Glutamatergic neuron (in vitro differentiated cells): ENCODE measurements around the gene AKT1. TPM values are rescaled to one million over a fixed set of nuclear protein-coding genes. Genes with fewer than 3 reads are reported as not detected.

Experiments used
- DNase-seq: peaks from one replicate; pipeline ENCODE4 v3.0.0; 2022
- H3K27ac Mint-ChIP-seq: one replicate; pipeline ENCODE4 v1.8.0; 2020; ENCODE audit warnings: mild to moderate bottlenecking, mixed read lengths, inconsistent platforms; ENCODE audit not compliant: unreplicated experiment
- H3K27me3 Mint-ChIP-seq: one replicate; pipeline ENCODE4 v1.8.0; 2020; ENCODE audit warnings: mild to moderate bottlenecking, moderate library complexity, mixed read lengths, inconsistent platforms; ENCODE audit not compliant: unreplicated experiment
- H3K36me3 Mint-ChIP-seq: one replicate; pipeline ENCODE4 v1.8.0; 2020; ENCODE audit warnings: mild to moderate bottlenecking, mixed read lengths, inconsistent platforms; ENCODE audit not compliant: unreplicated experiment
- H3K4me1 Mint-ChIP-seq: one replicate; pipeline ENCODE4 v1.8.0; 2020; ENCODE audit warnings: mild to moderate bottlenecking, low read depth, mixed read lengths, inconsistent platforms; ENCODE audit not compliant: unreplicated experiment
- H3K4me3 Mint-ChIP-seq: one replicate; pipeline ENCODE4 v1.8.0; 2020; ENCODE audit warnings: mild to moderate bottlenecking, mixed read lengths, inconsistent platforms; ENCODE audit not compliant: unreplicated experiment
- H3K9me3 Mint-ChIP-seq: one replicate; pipeline ENCODE4 v1.8.0; 2020; ENCODE audit warnings: mild to moderate bottlenecking, moderate library complexity, mixed read lengths, inconsistent platforms; ENCODE audit not compliant: unreplicated experiment
- total RNA-seq: library from RNA; stranded (reverse); fragmentation: NEBNext Ultra II Directional; extraction: Animal tissue kit (Norgen Biotek cat#: 25700); gene quantifications from one replicate; pipeline ENCODE4 v1.2.1, GENCODE V29; 2021; ENCODE audit not compliant: unreplicated experiment
- TF ChIP-seq, protein P1 (sequence below): fragments of 200-600 bp; sonication (generic); IDR thresholded peaks from one replicate; pipeline ENCODE4 v1.5.0; 2021; ENCODE audit not compliant: partially characterized antibody, unreplicated experiment

Gene AKT1
- total RNA-seq, 1 donor from 2014 or later: 300 TPM

DNA sequence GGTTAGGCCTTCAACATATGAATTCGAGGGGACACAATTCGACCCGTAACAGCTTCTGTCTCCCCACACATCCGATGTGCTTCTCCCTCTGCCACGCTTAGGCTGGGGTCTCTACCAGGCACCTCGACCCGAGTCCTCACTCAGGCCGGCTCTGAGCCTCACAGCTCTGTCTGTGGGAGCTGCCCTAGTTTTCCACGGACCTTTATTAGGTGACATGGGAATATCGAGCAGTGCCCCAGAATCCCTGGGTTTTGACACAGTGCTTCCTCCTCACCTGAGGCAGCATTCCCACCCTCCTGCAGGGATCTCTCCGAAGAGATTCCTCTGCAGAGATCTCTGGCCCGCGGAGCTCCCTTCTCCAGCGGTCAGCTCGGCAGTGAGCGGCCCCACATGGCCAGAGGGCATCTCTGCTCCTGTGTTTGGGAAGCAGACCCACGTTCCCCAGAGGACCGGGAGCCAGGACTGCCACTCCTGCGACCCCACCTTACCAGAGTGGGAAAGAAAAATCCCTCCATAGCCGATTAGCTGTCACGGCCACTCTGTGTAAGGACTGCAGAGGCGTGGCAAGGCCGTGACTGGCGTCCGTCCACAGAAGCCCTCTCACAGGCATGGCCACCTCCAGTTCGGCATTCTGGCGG lies 26.5 kb upstream of the AKT1 start:
- Mint-ChIP-seq H3K36me3 (peaks cover 10% of the 10 kb centered on the region), H3K9me3 (peaks cover 17% of the 10 kb centered on the region), H3K4me3 (no peak overlapping the region), H3K4me1 (peaks cover 8% of the 10 kb centered on the region), H3K27ac (no peak overlapping the region), H3K27me3 (peaks cover 19% of the 10 kb centered on the region)
- TF ChIP-seq, protein P1, sequence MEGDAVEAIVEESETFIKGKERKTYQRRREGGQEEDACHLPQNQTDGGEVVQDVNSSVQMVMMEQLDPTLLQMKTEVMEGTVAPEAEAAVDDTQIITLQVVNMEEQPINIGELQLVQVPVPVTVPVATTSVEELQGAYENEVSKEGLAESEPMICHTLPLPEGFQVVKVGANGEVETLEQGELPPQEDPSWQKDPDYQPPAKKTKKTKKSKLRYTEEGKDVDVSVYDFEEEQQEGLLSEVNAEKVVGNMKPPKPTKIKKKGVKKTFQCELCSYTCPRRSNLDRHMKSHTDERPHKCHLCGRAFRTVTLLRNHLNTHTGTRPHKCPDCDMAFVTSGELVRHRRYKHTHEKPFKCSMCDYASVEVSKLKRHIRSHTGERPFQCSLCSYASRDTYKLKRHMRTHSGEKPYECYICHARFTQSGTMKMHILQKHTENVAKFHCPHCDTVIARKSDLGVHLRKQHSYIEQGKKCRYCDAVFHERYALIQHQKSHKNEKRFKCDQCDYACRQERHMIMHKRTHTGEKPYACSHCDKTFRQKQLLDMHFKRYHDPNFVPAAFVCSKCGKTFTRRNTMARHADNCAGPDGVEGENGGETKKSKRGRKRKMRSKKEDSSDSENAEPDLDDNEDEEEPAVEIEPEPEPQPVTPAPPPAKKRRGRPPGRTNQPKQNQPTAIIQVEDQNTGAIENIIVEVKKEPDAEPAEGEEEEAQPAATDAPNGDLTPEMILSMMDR: no peak
- no peak for DNase-seq

DNA sequence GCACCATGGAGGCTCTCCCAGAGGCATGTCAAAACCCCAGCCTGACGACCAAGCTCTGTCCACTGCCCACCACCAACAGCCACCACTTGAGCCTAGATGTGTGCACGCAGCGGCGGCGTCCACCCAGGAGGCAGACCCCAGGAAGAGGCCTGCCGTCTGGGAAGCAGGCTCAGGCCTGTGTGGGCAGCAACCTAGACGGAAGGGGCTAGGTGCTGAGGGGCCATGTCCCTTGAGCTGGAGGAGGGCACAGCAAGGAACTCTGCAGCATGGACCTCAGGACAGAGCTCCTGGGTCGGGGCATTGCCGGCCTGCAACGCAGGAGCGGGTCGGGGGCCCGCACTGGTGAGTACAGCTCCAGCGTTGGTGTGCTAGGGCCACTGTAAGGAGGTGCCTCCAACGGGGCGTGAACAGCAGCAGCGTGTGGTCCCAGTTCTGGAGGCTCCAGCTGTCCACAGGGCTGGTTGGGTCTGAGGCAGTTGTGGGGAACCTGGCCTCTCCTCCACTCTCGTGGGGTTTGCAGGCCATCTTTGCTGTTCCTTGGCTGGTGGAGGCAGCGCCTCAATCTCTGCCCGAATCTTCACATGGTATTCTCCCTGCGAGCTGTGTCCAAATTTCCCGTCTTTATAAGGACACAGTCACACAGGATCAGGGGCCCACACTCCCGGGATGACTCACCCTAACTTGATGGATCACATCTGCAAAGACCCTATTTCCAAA lies 25.8 kb upstream of the AKT1 start:
- TF ChIP-seq, protein P1: no peak
- peaks cover 8% of the 10 kb centered on the region for H3K4me1 Mint-ChIP-seq

DNA sequence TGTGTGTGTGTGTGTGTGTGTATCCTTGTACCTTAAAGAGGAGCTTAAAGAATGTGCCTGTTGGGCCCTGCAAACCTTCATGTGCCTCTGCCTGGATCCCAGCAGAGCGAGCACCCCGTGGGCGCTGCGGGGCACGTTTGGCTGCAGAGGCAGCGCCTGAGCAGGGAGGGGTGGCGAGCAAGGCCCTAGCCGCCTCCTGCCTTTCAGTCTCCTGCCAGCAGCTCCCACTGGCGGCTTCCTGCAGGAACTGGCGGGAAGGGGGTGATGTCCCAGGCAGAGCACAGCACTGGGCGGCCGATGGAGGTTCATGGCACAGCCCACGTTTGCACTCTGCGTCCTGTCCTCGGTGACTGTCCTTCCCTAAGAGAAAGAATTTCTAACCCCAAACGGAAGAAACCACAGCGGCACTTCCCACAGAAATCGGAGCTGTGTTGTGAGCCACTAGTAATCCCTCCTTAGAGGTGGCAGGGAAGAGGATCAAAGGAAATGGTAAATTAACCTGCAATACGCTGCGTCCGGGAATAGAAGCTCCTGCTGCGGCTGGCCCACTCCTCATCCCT lies 25.2 kb upstream of the AKT1 start:
- H3K36me3 Mint-ChIP-seq: peaks cover 10% of the 10 kb centered on the region
- H3K27ac Mint-ChIP-seq: no peak overlapping the region
- TF ChIP-seq, protein P1: no peak
- H3K27me3 Mint-ChIP-seq: peaks cover 21% of the 10 kb centered on the region
- DNase-seq: peak; percentile 83
- peaks cover 8% of the 10 kb centered on the region for H3K4me1 Mint-ChIP-seq
- no peak overlapping the region for H3K4me3 Mint-ChIP-seq
- H3K9me3 Mint-ChIP-seq: peaks cover 19% of the 10 kb centered on the region

More for the DNA sequence above, 25.8 kb upstream of the AKT1 start:
- peaks cover 20% of the 10 kb centered on the region for H3K27me3 Mint-ChIP-seq
- no peak overlapping the region for H3K4me3 Mint-ChIP-seq
- peaks cover 22% of the 10 kb centered on the region for H3K9me3 Mint-ChIP-seq
- H3K36me3 Mint-ChIP-seq: peaks cover 10% of the 10 kb centered on the region
- no peak for DNase-seq
- no peak overlapping the region for H3K27ac Mint-ChIP-seq

DNA sequence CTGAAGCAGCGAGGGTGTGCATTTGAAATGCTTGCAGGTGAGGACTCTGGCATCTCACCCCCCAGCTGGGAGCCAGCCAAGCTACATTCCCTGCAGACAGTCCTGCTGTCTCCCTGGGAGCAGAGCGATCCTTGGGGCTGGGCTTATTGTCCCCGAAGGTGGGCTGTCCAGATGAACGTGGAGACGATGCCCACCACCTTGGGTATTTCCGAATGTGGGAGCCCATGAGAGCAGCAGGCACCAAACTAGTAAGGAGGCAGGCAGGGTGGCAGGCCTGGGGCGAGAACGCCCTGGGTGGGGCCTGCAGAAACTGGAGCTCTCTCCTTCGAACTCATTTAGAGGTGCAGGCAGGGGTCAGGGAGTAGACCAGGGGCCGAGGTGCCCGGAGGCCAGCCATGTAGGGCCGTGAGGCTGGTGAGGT lies 23.8 kb upstream of the AKT1 start:
- no peak for DNase-seq
- TF ChIP-seq, protein P1: no peak
- H3K9me3 Mint-ChIP-seq: peaks cover 11% of the 10 kb centered on the region
- peaks cover 2% of the 10 kb centered on the region for H3K36me3 Mint-ChIP-seq
- H3K4me1 Mint-ChIP-seq: peaks cover 2% of the 10 kb centered on the region
- H3K27ac Mint-ChIP-seq: no peak overlapping the region
- H3K27me3 Mint-ChIP-seq: peaks cover 12% of the 10 kb centered on the region
- H3K4me3 Mint-ChIP-seq: no peak overlapping the region

DNA sequence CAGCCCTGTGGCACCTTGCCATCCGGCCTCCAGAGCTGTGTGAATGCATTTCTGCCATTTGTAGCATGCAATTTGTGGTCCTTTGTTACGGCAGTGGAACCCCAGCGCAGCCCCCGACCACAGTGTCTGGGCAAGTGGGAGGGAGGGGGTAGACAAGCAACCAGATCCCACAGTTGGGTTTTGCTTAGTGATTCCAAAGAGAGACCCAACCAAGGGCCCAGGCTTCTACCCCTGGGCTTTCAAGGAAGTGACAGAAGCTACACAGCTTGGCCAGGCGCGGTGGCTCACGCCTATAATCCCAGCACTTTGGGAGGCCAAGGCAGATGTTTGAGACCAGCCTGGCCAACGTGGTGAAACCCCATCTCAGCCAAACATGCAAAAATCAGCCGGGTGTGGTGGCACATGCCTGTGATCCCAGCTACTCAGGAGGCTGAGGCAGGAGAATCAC lies 23.2 kb upstream of the AKT1 start:
- Mint-ChIP-seq H3K4me1 (peaks cover 2% of the 10 kb centered on the region), H3K27me3 (peaks cover 9% of the 10 kb centered on the region), H3K36me3 (no peaks in the 10 kb centered on the region), H3K4me3 (no peak overlapping the region), H3K27ac (no peak overlapping the region), H3K9me3 (peaks cover 9% of the 10 kb centered on the region)
- TF ChIP-seq, protein P1: no peak
- no peak for DNase-seq
